ENCODE results near the gene R3HDM2.

Gene R3HDM2

DNA sequence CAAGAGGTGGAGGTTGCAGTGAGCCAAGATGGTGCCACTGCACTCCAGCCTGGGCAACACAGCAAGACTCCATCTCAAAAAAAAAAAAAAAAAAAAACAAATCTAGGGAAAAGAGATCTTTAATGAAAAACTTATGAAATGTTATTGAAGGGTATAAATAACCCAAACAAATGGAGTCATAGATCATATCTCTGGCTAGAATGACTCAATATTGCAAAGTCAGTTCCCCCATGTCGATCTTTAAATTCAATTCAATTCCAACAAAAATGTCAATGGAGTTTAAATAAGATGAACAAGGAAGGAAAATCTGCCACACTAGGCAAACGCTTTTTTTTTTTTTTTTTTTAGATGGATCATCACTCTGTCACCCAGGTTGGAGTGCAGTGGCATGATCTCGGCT is 78.7 kb downstream of the R3HDM2 start:
- Histone ChIP-seq H3K4me2 (ENCODE audit: low read length, poor library complexity, severe bottlenecking) (no peak overlapping the region), H2BK120ac (ENCODE audit: low read depth, low read length) (no peak overlapping the region), H3K9ac (ENCODE audit: low read length) (no peak overlapping the region), H3K18ac (ENCODE audit: low read depth in 1 of 2, low read length in 2 of 2) (no peak overlapping the region), H3K4me3 (ENCODE audit: insufficient read depth in 1 of 2, low read depth in 1 of 2, low read length in 2 of 2) (no peak overlapping the region), H3K14ac (ENCODE audit: low read length in 2 of 2) (no peak overlapping the region), H2BK12ac (ENCODE audit: low read length in 2 of 2) (no peak overlapping the region), H3K23ac (ENCODE audit: low read length in 2 of 2) (no peak overlapping the region), H2AFZ (ENCODE audit: low read depth, low read length) (no peak overlapping the region), H4K91ac (ENCODE audit: low read length) (no peak overlapping the region), H3K36me3 (ENCODE audit: control insufficient read depth in 1 of 2, insufficient read depth in 2 of 2, low read depth in 1 of 2, low read length in 2 of 2) (peaks cover 0 to 12% of the 10 kb centered on the region in 2 experiments), H3K79me1 (replicated peaks; ENCODE audit: low read length, poor library complexity, severe bottlenecking) (no peaks in the 10 kb centered on the region), H3K27ac (ENCODE audit: low read length, poor library complexity, severe bottlenecking) (no peak overlapping the region), H2BK15ac (ENCODE audit: low read depth, poor library complexity, severe bottlenecking) (no peak overlapping the region), H2BK5ac (ENCODE audit: low read depth, low read length, poor library complexity, severe bottlenecking) (no peak overlapping the region), H3K9me3 (ENCODE audit: control insufficient read depth, low read length) (no peaks in the 10 kb centered on the region), H3K27me3 (ENCODE audit: control insufficient read depth in 1 of 2, insufficient read depth in 1 of 2, low read length in 2 of 2) (no peaks in the 10 kb centered on the region), H3K4ac (ENCODE audit: low read depth in 1 of 2, low read length in 2 of 2) (no peak overlapping the region), H3K4me1 (ENCODE audit: control insufficient read depth, insufficient read depth, low read depth, low read length) (no peaks in the 10 kb centered on the region), H2AK5ac (ENCODE audit: low read length, severe bottlenecking) (no peak overlapping the region), H4K8ac (ENCODE audit: low read length) (no peak overlapping the region)
- 98% methylated on average over 3 of the region's 3 CpGs for WGBS
- no peak for DNase-seq

DNA sequence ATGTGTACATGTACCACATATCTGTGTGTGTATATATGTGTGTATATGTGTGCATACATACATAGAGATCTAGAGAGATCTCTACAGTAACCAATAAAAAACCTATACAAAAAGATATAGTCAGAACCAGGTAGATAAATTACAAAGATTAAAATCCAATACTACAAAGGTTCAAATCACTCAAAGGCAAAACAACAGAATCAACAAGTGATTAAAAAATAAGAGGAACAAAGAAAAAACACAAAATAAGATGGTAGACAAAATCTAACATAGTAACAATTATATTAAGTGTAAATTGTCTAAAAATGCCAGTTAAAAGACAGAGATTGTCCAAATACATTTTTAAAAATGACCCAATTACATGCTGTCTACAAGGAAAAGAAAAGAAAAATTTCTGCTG is 83.6 kb downstream of the R3HDM2 start:
- Histone ChIP-seq H3K18ac (ENCODE audit: low read depth in 1 of 2, low read length in 2 of 2) (no peak overlapping the region), H2BK120ac (ENCODE audit: low read depth, low read length) (no peak overlapping the region), H3K36me3 (ENCODE audit: control insufficient read depth in 1 of 2, insufficient read depth in 2 of 2, low read depth in 1 of 2, low read length in 2 of 2) (peaks cover 3 to 17% of the 10 kb centered on the region in 2 experiments), H3K23ac (ENCODE audit: low read length in 2 of 2) (no peak overlapping the region), H2BK15ac (ENCODE audit: low read depth, poor library complexity, severe bottlenecking) (no peak overlapping the region), H3K27ac (ENCODE audit: low read length, poor library complexity, severe bottlenecking) (no peak overlapping the region), H3K79me1 (replicated peaks; ENCODE audit: low read length, poor library complexity, severe bottlenecking) (peaks cover 4% of the 10 kb centered on the region), H3K27me3 (ENCODE audit: control insufficient read depth in 1 of 2, insufficient read depth in 1 of 2, low read length in 2 of 2) (no peaks in the 10 kb centered on the region), H3K14ac (ENCODE audit: low read length in 2 of 2) (no peak overlapping the region), H4K8ac (ENCODE audit: low read length) (no peak overlapping the region), H3K4me1 (ENCODE audit: control insufficient read depth, insufficient read depth, low read depth, low read length) (peaks cover 1% of the 10 kb centered on the region), H2BK12ac (ENCODE audit: low read length in 2 of 2) (no peak overlapping the region), H3K4ac (ENCODE audit: low read depth in 1 of 2, low read length in 2 of 2) (no peak overlapping the region), H3K9me3 (ENCODE audit: control insufficient read depth, low read length) (no peaks in the 10 kb centered on the region), H2BK5ac (ENCODE audit: low read depth, low read length, poor library complexity, severe bottlenecking) (no peak overlapping the region), H2AK5ac (ENCODE audit: low read length, severe bottlenecking) (no peak overlapping the region), H3K9ac (ENCODE audit: low read length) (no peak overlapping the region), H2AFZ (ENCODE audit: low read depth, low read length) (no peak overlapping the region), H4K91ac (ENCODE audit: low read length) (no peak overlapping the region), H3K4me3 (ENCODE audit: insufficient read depth in 1 of 2, low read depth in 1 of 2, low read length in 2 of 2) (no peak overlapping the region), H3K4me2 (ENCODE audit: low read length, poor library complexity, severe bottlenecking) (no peak overlapping the region)
- no peak for DNase-seq

DNA sequence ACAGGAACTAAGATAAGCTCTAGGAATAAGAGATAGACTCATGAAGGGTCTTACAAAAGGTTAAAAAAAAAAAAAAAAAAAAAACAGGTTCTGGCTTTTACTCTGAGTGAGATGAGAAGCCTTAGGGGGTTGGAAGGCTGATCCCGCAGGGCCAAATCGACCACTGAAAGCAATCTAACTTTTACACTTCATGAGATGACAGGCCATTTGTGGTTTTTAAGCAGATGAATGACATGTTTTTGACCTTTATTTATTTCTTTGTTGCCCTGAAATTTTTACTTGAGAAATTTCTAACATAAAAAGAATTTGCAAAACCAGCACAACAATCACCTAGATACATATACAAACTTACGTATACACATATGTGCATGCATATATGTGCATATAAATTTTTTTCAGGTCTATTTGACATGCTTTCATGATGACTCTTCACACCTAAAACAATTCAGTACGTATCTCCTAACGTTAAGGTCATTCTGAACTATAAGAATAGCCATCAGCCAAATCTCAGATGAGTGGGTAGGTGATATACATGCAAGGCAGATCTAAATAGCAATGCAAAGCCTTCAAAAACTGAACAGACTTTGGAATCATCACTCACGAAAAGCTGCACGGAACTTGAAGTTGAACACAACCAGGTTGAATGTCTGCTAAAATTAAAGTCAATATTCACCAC is 87.0 kb downstream of the R3HDM2 start:
- Histone ChIP-seq H3K4me3 (ENCODE audit: insufficient read depth in 1 of 2, low read depth in 1 of 2, low read length in 2 of 2) (no peak overlapping the region), H3K18ac (ENCODE audit: low read depth in 1 of 2, low read length in 2 of 2) (no peak overlapping the region), H3K79me1 (replicated peaks; ENCODE audit: low read length, poor library complexity, severe bottlenecking) (peaks cover 8% of the 10 kb centered on the region), H2AK5ac (ENCODE audit: low read length, severe bottlenecking) (no peak overlapping the region), H4K91ac (ENCODE audit: low read length) (no peak overlapping the region), H4K8ac (ENCODE audit: low read length) (no peak overlapping the region), H2BK15ac (ENCODE audit: low read depth, poor library complexity, severe bottlenecking) (no peak overlapping the region), H3K14ac (ENCODE audit: low read length in 2 of 2) (no peak overlapping the region), H3K4me2 (ENCODE audit: low read length, poor library complexity, severe bottlenecking) (no peak overlapping the region), H3K9me3 (ENCODE audit: control insufficient read depth, low read length) (no peaks in the 10 kb centered on the region), H2BK5ac (ENCODE audit: low read depth, low read length, poor library complexity, severe bottlenecking) (no peak overlapping the region), H3K27me3 (ENCODE audit: control insufficient read depth in 1 of 2, insufficient read depth in 1 of 2, low read length in 2 of 2) (no peaks in the 10 kb centered on the region), H2BK120ac (ENCODE audit: low read depth, low read length) (no peak overlapping the region), H3K27ac (ENCODE audit: low read length, poor library complexity, severe bottlenecking) (no peak overlapping the region), H2BK12ac (ENCODE audit: low read length in 2 of 2) (no peak overlapping the region), H3K23ac (ENCODE audit: low read length in 2 of 2) (no peak overlapping the region), H3K9ac (ENCODE audit: low read length) (no peak overlapping the region), H3K4me1 (ENCODE audit: control insufficient read depth, insufficient read depth, low read depth, low read length) (peaks cover 2% of the 10 kb centered on the region), H2AFZ (ENCODE audit: low read depth, low read length) (no peak overlapping the region), H3K4ac (ENCODE audit: low read depth in 1 of 2, low read length in 2 of 2) (no peak overlapping the region), H3K36me3 (ENCODE audit: control insufficient read depth in 1 of 2, insufficient read depth in 2 of 2, low read depth in 1 of 2, low read length in 2 of 2) (peaks cover 3 to 16% of the 10 kb centered on the region in 2 experiments)
- WGBS = 99% methylated on average over 5 of the region's 7 CpGs
- no peak for DNase-seq

DNA sequence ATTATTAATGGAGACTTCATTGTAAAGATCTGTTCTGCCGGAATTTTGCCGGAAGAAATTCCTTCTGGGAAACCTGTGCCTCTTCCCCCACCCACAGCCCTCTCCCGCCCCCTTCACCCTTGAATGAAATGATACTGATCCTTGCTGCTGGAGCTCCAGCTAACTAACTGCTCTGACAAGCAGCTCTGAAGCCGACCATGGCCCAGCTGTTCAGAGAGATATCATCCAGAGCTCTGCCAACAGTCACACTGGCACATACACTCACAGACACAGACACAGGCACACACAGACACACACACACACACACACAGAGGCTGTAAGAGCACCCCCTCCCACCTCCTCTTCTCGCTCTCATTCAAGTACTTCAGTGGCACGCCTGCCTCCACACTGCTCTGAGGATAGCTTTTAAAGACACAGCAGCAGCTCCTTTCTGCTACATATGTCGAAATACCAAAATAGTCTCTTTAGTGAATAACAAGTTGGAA is 88.6 kb downstream of the R3HDM2 start:
- H2BK12ac ChIP-seq (ENCODE audit: low read length in 2 of 2) = no peak overlapping the region
- no peak overlapping the region for H4K8ac ChIP-seq (ENCODE audit: low read length)
- H3K4me3 ChIP-seq (ENCODE audit: insufficient read depth in 1 of 2, low read depth in 1 of 2, low read length in 2 of 2) = peak overlapping the region in 1 of 2 experiments; percentile 20
- H2AK5ac ChIP-seq (ENCODE audit: low read length, severe bottlenecking) = no peak overlapping the region
- no peak overlapping the region for H3K4me2 ChIP-seq (ENCODE audit: low read length, poor library complexity, severe bottlenecking)
- peak overlapping the region; percentile 25 for H3K9ac ChIP-seq (ENCODE audit: low read length)
- no peaks in the 10 kb centered on the region for H3K27me3 ChIP-seq (ENCODE audit: control insufficient read depth in 1 of 2, insufficient read depth in 1 of 2, low read length in 2 of 2)
- H3K9me3 ChIP-seq (ENCODE audit: control insufficient read depth, low read length) = no peaks in the 10 kb centered on the region
- no peak overlapping the region for H2BK5ac ChIP-seq (ENCODE audit: low read depth, low read length, poor library complexity, severe bottlenecking)
- peaks cover 2% of the 10 kb centered on the region for H3K4me1 ChIP-seq (ENCODE audit: control insufficient read depth, insufficient read depth, low read depth, low read length)
- no peak overlapping the region for H2BK120ac ChIP-seq (ENCODE audit: low read depth, low read length)
- H3K23ac ChIP-seq (ENCODE audit: low read length in 2 of 2) = no peak overlapping the region
- no peak overlapping the region for H3K4ac ChIP-seq (ENCODE audit: low read depth in 1 of 2, low read length in 2 of 2)
- peaks cover 3 to 16% of the 10 kb centered on the region in 2 experiments for H3K36me3 ChIP-seq (ENCODE audit: control insufficient read depth in 1 of 2, insufficient read depth in 2 of 2, low read depth in 1 of 2, low read length in 2 of 2)
- peaks cover 12% of the 10 kb centered on the region for H3K79me1 ChIP-seq (replicated peaks; ENCODE audit: low read length, poor library complexity, severe bottlenecking)
- peak; percentile 65 for DNase-seq
- no peak overlapping the region for H2BK15ac ChIP-seq (ENCODE audit: low read depth, poor library complexity, severe bottlenecking)
- peak overlapping the region in 1 of 2 experiments; percentile 79 for H3K14ac ChIP-seq (ENCODE audit: low read length in 2 of 2)
- H4K91ac ChIP-seq (ENCODE audit: low read length) = no peak overlapping the region
- H3K18ac ChIP-seq (ENCODE audit: low read depth in 1 of 2, low read length in 2 of 2) = no peak overlapping the region
- no peak overlapping the region for H3K27ac ChIP-seq (ENCODE audit: low read length, poor library complexity, severe bottlenecking)
- H2AFZ ChIP-seq (ENCODE audit: low read depth, low read length) = peak overlapping the region; percentile 27
- WGBS = 59% methylated on average over 6 of the region's 7 CpGs

Measured in mesenchymal stem cell (in vitro differentiated cells and primary cell).